ENCODE data around the gene CBFB.
A peak's percentile ranks its signal among the peaks of the same experiment; 100 is the strongest.

Gene CBFB

DNA sequence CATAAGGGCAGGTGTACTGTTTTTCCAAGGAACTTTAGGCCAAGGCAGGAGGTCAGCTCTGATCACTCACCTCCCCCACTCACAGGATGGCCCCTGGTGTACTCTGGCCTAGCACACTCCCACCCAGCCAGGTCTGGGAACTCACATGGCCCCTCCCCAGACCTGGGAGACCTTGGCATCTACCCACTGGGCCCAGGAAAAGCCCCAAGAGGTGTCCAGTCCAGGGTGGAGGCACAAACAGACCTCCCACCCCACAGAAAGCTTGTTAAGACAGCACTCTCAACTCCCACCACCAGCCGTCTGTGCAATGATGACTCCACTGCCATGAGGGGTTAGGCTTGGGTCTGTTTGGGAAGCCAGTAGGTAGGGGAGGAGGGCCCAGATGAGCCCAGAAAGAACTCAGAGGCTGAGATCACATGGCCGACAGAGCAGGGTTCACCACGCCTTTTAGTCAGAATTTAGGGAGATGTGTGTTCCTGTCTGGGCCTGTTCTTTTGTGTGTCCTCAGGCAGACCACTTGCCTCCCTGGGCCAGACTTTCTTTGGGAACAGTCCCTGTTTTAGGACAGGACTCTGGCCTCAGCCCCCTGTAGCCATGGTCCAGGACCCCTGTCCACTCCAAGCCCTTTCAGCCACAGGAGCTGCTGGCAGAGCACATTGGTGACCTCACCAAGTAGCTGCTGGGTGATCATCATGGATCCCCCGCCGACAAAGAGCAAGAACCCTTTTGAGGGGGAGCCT lies 12.1 kb upstream of the CBFB start:
- no peak for DNase-seq (ENCODE audit: low read depth in 2 of 2, low spot score in 1 of 2)

DNA sequence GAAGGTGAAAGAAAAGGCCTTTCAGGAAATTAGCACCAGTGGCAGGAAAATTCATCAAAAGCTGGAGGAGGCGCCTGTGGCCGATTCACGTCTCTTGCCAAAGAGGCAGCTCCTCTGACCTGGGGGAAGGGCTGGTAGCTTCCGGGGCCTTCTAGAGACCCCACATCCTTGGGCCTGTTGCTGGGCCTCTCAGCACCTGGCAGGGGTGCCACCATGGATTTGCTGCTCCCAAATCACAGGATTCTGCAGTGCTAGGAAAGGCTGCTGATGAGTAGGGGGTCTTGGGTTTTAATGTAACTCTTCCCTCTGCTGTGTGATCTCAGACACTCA lies 11.6 kb upstream of the CBFB start:
- DNase-seq (ENCODE audit: low read depth in 2 of 2, low spot score in 1 of 2): no peak

DNA sequence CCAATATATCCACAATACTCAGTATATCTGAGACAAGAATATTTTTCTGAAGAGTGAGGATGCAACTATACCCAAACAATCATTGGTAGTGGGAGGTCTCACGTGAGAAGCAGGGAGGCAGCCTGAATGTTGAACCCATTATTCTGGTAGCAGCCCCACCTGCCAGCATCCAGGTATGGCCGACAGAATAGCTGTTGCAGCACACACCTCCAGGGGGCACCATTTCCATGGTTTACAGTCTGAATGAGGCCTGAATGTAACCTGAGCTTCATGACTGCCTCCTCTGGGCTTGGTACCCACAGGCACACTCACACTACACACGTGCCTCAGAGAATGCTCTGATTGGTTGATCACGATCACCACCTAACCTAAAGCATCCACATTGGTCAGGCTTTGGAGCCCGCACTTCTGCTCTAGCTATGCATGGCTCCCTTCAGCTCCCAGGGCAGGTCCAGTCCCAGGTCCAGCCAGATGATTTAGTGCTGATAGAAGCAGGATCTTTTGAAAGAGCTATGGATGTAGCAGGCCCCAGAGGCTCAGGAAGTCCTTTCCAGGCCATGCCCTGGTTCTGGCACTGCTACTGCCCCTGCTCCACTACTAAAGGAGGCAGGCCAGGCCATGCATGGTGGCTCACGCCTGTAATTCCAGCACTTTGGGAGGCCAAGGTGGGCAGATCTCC lies 11.0 kb upstream of the CBFB start:
- DNase-seq (ENCODE audit: low read depth in 2 of 2, low spot score in 1 of 2): peak; percentile 62 to 75

DNA sequence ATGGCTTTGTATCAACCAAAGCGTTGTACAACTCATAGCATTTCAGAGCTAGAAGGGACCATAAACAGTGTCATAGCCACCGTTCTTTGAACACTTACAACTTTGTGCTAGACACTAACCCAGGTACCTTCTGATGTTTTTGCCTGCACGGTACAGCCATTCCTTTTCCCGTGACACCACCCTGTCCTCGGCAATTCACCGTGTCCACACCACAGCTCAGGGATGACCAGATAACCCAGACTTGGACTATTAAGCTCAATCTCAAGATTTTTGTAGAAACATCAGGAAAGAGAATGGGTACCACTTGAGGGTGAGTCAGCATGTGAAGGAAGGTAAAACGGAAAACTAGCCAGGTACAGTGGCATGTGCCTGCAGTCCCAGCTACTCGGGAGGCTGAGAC lies 9.8 kb upstream of the CBFB start:
- no peak for DNase-seq (ENCODE audit: low read depth in 2 of 2, low spot score in 1 of 2)

DNA sequence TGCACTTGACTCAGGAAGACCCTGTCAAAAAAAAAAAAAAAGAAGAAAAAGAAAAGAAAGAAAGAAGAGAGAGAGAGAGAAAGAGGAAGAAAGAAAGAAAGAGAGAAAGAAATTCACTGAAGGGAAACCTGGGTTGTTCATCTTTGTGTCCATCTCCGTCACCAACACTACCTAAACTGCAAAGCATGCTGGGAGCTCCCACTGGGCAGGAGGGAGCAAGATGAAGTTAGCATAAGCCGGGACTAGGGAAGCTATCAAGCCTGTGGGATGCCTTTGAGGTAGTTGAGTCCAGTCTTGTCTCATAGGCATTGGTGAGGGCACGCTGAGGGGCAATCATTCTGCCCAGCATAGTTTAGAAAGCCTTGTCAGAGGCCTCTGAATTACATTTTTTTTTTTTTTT lies 7.6 kb upstream of the CBFB start:
- DNase-seq (ENCODE audit: low read depth in 2 of 2, low spot score in 1 of 2): no peak

DNA sequence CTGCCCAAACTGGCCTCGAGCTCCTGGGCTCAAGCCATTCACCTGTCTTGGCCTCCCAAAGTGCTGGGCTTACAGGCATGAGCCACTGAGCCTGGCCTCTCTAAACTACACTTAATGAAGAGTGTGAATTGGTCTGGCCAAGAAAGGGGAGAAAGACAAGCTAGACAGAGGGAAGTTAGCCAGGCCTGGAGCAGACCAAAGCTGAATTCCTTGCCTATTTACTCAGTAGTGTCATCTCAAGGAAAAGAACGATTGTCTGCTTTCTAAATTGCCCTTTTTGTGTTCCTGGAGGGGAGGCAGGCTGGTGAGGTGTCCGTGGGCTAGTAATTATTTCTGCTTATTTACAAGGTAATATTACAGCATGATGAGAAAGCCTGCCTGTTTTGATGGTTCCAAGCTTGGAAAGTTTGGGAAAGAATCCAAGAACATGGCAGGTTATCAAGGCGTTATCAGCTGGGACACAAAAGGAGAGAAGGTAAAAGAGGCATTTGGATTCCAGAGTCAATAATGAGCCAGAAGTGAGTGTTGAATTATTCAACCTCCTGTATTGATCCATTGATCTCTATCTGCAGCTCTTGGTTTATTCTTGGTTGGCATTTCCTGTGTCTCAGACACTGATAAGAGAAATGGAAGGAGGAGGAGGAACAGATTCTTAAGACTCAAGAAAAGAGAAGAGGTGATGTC lies 6.3 kb upstream of the CBFB start:
- no peak for DNase-seq (ENCODE audit: low read depth in 2 of 2, low spot score in 1 of 2)

DNA sequence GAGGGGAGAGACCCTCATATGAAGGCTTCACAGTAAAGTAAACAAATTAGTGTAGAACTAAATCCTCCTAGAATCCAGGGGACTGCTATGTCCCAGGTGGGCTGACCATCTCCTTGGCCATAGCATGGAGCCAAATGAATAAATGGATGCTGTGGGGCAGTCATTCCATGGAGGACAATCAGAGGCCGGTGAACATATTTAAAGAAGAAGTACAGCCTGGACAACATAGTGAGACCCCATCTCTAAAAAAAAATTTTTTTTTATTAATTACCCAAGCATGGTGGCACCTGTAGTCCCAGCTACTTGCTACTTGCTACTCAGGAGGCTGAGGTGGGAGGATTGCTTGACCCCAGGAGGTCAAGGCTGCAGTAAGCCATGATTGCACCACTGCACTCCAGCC lies 5.3 kb upstream of the CBFB start:
- no peak for DNase-seq (ENCODE audit: low read depth in 2 of 2, low spot score in 1 of 2)

DNA sequence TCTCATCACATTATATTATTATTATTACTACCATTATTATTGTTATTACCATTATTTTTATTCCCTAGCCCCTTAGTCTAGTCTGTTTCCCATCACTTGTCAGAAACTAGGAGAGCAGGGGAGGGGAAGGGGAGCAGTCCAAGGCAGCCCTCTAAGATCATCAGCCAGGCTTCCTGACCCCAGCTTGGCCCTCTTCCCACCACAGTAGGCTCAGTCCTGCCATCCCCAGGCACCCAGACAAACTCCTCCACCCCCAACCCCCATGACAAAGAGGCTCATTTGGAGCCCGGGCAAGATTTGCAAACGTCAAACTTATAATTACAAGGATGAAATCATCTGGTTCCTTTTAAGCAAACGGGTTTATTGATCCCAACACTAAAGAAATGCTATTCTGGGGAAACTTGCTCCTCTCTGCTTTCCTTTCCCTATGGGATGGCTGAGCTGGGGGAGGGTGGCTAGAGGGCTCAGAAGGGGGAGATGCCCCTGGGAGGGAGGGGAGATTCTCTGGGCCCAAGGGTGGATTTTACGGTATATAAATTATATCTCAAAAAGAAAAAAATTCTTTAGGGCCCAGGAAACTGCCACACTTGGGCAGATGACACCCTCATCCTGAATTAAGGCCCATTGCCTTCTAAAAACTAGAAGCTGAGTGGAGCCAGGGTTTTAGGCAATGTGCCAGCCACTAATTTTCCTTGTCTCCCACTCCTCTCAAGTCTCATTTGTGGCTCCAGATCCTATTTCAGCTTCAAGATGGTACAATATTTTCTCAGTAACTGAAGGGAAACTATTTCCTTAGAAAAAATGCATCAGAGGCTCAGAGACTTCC lies 4.4 kb upstream of the CBFB start:
- no peak for DNase-seq (ENCODE audit: low read depth in 2 of 2, low spot score in 1 of 2)

DNA sequence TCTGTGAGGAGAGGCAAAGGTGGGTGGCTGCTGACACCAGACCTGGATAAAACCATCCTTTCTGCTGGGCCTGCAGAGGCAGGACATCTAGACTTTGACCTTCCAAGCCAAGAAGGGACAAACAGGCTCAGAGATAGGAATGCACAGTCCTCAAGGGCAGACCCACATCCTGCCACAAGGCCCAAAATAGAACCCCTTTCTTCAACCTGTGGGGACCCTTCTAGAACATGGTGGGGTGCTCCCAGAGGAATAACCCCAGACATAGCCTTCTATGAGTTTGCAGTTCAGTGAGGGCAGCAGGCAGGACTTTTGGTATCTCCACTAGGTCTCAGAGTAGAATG lies 3.8 kb upstream of the CBFB start:
- DNase-seq (ENCODE audit: low read depth in 2 of 2, low spot score in 1 of 2): no peak

DNA sequence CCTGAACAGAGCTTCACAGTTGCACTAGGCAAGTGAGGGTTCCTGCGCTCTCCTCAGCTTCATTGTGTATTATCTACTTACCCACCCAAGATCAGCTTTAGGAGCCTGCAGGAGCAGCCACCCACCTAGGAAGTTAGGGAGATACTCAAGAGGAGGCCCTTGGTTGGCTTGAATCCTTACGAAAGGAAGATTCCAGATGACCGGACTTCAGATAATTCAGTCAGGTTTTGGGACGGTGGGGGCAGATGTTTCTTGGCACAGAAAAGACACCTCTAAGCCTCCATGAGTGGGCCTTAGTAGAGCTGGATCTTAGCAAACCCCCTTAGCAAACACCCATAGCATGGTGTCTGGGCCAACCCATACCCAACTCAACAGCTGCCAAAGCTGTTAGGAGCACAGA lies 2.4 kb upstream of the CBFB start:
- no peak for DNase-seq (ENCODE audit: low read depth in 2 of 2, low spot score in 1 of 2)

DNA sequence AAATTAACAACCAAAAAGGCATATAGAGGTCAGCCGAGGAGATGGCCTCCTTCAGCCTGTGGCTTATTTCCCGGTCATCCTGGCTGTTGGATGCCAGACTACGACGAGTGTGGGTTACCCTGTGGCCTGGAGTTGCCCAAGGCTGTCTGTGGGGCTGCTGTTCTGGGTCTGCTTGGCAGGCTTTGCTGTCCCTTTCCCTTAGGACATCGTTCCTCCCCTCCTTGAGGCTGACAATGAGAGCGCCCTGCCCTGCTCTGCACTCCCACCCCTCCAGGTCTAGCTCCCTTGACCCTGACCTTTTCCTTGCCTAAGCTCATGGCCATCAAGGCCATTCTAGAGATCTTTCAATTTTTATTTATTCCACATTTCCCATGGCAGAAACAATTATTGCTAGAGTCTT lies 1.9 kb upstream of the CBFB start:
- no peak for DNase-seq (ENCODE audit: low read depth in 2 of 2, low spot score in 1 of 2)

DNA sequence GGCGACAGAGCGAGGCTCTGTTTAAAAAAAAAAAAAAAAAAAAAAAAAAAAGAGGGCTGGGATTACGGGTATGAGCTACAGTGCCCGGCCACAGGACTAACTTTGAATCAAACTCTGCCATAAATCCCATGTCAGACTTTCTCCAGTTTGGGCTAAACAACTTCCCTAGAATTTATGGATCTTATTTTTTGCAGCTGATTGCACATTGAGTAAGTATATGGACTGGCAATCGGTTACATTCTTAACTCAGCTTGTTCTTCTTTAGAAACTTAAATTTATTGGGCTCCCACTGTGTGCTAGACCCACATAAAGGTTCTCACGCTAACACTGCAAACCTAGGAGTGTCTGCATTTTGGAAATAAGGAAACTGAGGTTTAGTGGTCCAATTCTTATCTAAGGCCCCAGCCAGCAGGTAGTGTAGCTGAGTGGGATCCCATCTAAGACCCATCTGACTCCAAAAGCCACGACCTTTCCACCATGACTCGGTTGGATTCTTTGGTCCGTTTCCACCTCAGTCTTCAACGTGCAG lies 718 bp upstream of the CBFB start:
- no peak for DNase-seq (ENCODE audit: low read depth in 2 of 2, low spot score in 1 of 2)

DNA sequence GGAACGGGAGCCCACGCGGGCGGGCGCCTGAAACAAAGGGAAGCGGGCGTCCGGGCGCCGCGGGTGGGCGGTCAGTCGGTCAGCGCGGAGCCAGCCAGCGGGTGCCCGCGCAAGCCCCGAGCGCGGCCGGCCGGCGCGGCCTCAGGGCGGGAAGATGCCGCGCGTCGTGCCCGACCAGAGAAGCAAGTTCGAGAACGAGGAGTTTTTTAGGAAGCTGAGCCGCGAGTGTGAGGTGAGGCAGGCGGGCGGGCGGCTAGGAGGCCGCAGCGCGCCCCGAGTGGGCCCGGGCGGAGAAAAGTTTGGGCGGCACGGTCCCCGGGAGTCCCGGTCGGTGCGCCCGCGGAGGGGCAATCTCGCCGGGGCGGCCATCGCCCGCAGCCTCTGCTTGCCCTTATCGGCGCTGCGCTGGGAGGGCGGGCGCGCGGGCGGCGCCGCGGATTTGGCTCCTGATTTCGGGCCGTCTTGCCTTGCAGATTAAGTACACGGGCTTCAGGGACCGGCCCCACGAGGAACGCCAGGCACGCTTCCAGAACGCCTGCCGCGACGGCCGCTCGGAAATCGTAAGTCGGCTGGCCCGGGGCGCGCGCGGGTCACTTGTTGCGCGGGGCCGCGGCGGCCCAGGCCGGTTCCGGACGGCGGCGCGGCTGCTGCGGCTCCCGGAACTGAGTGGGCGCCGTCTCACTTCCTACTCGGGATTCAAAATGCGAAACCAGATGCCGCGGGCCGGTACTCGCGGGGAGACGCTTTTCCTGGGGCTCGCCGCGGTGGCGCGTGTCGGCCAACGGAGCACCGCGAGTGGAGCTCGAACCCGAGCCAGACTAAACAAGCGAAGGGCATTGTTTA lies 526 bp downstream of the CBFB start:
- peak; percentile 16 to 36 for DNase-seq (ENCODE audit: low read depth in 2 of 2, low spot score in 1 of 2)

DNA sequence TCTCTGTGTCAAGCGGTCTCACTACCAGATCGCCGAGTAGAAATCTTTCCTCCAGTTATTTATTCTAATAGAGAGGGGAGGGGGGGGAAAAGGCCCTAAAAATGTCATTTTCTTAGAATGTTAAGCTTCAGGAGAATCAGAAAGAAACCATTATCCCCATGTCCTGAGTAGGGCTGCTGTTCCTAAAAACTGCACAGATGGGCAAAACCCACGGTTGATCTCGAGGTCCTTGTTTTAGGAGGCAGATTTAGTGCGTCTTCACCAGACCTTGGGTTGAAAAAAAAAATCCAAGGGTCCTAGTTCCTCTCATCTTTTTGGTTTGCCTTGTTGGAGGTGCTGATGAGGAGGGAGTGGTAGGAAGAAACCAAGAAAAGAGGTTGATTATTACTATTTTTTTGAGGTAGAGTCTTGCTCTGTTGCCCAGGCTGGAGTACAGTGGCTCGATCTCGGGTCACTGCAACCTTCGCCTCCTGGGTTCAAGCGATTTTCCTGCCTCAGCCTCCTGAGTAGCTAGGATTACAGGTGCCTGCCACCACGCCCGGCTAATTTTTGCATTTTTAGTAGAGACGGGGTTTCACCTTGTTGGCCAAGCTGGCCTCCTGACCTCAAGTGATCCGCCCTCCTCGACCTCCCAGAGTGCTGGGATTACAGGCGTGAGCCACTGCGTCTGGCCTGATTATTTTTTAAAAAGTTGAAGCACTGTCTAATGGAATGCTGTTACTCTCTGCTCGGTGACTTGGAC lies 1.4 kb downstream of the CBFB start:
- DNase-seq (ENCODE audit: low read depth in 2 of 2, low spot score in 1 of 2): no peak

DNA sequence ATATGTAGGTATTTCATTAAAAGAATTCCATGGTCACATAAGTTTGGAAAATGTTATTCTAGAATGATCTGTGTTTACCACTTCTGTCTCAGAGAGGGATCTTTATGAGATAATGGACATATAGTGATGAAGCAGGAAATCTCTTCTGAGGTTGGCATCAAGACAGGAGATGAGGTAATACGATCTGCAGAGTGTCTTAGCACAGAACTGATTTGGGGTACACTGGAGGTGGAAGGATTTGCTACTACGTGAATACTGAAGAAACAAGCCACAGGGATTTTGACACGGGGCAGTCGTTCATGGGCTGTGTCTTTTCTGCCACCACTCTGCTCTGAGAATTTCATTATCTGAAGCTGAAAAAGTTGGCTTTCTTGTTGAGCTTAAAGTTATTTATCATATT lies 5.5 kb downstream of the CBFB start:
- DNase-seq (ENCODE audit: low read depth in 2 of 2, low spot score in 1 of 2): no peak

DNA sequence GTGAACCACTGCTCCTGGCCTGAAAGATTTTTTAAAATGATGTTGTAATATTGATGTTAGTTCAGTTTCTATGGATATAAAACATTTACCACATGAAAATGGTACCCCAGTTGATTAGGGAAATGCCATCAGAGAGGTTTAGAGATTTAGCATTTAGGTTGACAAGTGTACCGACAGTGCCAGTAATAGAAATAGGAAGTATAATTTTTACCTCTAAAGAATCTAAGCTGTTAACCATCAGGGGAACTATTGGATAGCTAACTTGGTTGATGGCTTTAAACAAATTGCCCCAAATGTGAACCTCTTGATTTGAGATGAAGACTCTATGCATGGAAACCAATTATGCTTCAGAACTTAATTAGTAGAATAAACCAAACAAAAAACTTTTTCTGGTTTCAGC lies 6.4 kb downstream of the CBFB start:
- DNase-seq (ENCODE audit: low read depth in 2 of 2, low spot score in 1 of 2): no peak

DNA sequence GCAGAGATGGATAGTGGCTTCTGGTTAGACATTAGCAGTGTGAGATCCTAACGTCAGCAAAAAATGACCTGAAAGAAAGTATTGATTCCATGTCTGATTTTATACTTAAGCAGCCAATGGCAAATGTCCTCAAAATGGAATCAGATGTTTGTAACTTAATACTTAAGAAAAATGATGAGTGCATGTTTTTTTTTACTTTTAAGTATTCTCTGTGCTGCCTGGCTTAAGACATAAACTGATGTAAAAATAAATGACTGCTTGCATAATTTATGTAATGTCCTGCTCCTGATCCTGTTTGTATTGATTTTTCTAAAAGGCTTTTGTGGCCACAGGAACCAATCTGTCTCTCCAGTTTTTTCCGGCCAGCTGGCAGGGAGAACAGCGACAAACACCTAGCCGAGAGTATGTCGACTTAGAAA lies 7.4 kb downstream of the CBFB start:
- no peak for DNase-seq (ENCODE audit: low read depth in 2 of 2, low spot score in 1 of 2)

DNA sequence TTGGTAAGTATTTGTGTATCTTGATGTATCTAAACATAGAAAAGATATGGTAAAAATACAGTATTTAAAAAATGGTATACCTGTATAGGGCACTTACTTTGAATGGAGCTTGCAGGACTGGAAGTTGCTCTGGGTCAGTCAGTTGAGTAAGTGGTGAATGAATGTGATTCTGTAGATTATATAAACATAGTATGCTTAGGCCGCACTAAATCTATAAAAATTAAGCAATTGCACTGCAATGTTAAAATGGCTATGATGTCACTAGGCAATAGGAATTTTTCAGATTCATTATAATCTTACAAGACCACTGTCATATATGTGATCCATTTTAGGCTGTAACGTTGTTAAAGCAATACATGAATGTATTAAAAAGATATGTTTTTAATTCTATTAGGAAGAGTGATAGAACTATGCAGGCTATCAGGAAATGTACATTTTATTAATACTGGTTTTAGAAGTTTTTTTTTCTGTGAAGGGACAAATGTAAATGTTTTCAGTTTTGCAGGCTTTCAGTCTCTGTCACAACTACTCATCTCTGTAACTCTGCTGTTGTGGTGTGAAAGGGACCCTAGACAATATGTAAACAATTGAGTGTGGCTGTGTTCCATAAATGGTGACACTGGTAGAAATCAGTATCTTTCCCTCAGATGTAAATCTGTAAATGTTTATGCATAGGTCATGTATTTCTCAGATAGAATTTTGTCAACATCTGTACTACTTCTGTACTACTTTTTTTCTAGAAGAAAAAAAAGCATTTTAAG lies 10.5 kb downstream of the CBFB start:
- DNase-seq (ENCODE audit: low read depth in 2 of 2, low spot score in 1 of 2): no peak

DNA sequence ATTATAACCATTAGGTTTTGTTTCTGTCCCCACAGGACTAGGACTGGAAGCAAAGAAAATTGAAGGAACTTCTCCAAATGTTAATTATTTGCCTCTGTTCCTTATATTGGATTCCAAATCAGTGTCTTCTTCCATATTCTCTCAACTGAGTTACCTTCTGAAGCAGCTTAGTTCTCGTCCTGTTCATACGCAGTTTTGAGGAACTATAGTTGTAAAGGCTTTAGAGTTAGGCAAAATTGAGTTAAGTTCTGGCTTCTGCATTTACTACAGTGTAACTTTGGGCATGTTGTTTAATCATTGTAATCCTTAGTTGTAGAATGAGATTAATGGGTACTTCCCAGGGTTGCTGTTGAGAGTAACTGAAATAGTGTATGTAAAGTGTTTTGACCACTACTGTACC lies 11.2 kb downstream of the CBFB start:
- no peak for DNase-seq (ENCODE audit: low read depth in 2 of 2, low spot score in 1 of 2)

Measured in stimulated activated CD8-positive, alpha-beta memory T cell treated with anti-CD3 and anti-CD28 coated beads, Interleukin-4, amount 100 ng/mL, for 4 hours (primary cell).